PFSK-1 (cell line): ENCODE measurements around the gene C1orf232.

ENCODE experiments used
- FOXP2 ChIP-seq: optimal IDR thresholded peaks from 2 replicates; pipeline ENCODE3; 2011; ENCODE audit warnings: borderline replicate concordance, control low read depth, inconsistent platforms; ENCODE audit not compliant: insufficient read depth; ENCODE audit errors: extremely low read length, extremely low read depth
- POLR2AphosphoS5 ChIP-seq: IDR thresholded peaks from 2 replicates; pipeline ENCODE4 v1.6.1; 2012; ENCODE audit warnings: low read depth, mild to moderate bottlenecking, control low read depth, low read length, moderate library complexity
- REST ChIP-seq, 2 experiments: IDR thresholded peaks; 2 replicates each; pipeline versions ENCODE4 v1.6.1 to v1.8.0; 2011 to 2012; ENCODE audit warnings: low read depth in 2 of 2, low read length in 2 of 2, control low read depth in 1 of 2, inconsistent platforms in 1 of 2, mild to moderate bottlenecking in 1 of 2, moderate library complexity in 1 of 2; ENCODE audit not compliant: insufficient read depth in 1 of 2
- SIN3A ChIP-seq: IDR thresholded peaks from 2 replicates; pipeline ENCODE4 v1.6.1; 2012; ENCODE audit warnings: mild to moderate bottlenecking, low read length, moderate library complexity, borderline replicate concordance; ENCODE audit not compliant: insufficient read depth
- TAF1 ChIP-seq: IDR thresholded peaks from 2 replicates; pipeline ENCODE4 v1.6.1; 2012; ENCODE audit warnings: low read length, control low read depth, borderline replicate concordance; ENCODE audit not compliant: insufficient read depth

The C1orf232 gene

GRCh38 chr1:26181586-26182382 lies 13.0 kb upstream of the C1orf232 start:
- no peak for TF ChIP-seq SIN3A
- no peak for TF ChIP-seq POLR2AphosphoS5
- no peak for TF ChIP-seq FOXP2
- no peak for TF ChIP-seq REST (IDR thresholded peaks at IDR 0.05; ENCODE audit: insufficient read depth in 1 of 2, low read depth in 2 of 2, low read length in 2 of 2)
- no peak for TF ChIP-seq TAF1

GRCh38 chr1:26180010-26180506 lies 11.3 kb upstream of the C1orf232 start:
- TF ChIP-seq TAF1 (no peak), SIN3A (no peak), REST (IDR thresholded peaks at IDR 0.05; ENCODE audit: insufficient read depth in 1 of 2, low read depth in 2 of 2, low read length in 2 of 2) (no peak), POLR2AphosphoS5 (no peak), FOXP2 (no peak)

GRCh38 chr1:26177182-26177684 lies 8.5 kb upstream of the C1orf232 start, which contains the start of gene CNKSR1:
Gene CNKSR1, plus strand, starts transcription at chr1:26177491. Its CDS starts 57 bp downstream, at chr1:26177548.
- TF ChIP-seq SIN3A (no peak), FOXP2 (no peak), POLR2AphosphoS5 (no peak), REST (IDR thresholded peaks at IDR 0.05; ENCODE audit: insufficient read depth in 1 of 2, low read depth in 2 of 2, low read length in 2 of 2) (no peak), TAF1 (no peak)

- TF ChIP-seq FOXP2 (no peak), SIN3A (no peak), TAF1 (no peak), POLR2AphosphoS5 (no peak), REST (IDR thresholded peaks at IDR 0.05; ENCODE audit: insufficient read depth in 1 of 2, low read depth in 2 of 2, low read length in 2 of 2) (no peak)
These were observed 6.6 kb upstream of the C1orf232 start for GRCh38 chr1:26175346-26175745.
